GM19397 (cell line): ENCODE measurements around the gene CNGB1.
"Not testable (repeated sequence)": the region's sequence is repeated elsewhere in the genome, so short reads cannot be mapped to it uniquely, and the experiment has no call there.

Experiments used
- ATAC-seq: cut with Tn5 transposase; IDR thresholded peaks from one replicate; pipeline ENCODE4 v1.9.1; 2021; ENCODE audit warnings: mild to moderate bottlenecking, moderate library complexity; ENCODE audit not compliant: unreplicated experiment

The CNGB1 gene

GRCh38 chr16:57956270-57956808 is 14.6 kb downstream of the CNGB1 start:
- ATAC-seq: no peak

DNA sequence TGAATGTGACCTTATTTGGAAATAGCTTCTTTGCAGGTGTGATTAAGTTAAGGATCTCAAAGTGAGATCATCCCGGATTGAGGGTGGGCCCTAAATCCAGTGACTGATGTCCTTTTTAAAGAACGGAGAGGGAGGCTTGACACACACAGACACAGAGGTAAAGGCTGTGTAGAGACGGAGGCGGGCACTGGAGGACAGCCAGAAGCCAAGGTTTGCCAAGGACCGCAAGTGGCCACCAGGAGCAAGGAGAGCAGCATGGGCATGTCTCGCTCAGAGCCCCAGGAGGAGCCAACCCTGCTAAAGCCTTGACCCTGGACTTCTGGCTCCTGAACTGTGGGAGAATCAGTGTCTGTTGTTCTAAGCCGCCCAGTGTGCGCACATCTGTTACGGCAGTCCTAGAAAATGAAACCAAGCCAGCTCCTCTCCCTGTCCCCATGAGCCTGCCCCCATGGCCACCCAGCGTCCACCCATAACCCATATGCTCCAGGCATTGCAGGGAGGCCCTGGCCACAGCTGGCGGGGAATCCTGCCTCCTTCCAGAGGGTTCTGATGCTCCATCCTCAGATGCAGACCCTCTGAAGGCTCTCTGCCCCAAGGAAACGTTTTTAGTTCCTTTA is 15.2 kb downstream of the CNGB1 start:
- ATAC-seq: no peak

DNA sequence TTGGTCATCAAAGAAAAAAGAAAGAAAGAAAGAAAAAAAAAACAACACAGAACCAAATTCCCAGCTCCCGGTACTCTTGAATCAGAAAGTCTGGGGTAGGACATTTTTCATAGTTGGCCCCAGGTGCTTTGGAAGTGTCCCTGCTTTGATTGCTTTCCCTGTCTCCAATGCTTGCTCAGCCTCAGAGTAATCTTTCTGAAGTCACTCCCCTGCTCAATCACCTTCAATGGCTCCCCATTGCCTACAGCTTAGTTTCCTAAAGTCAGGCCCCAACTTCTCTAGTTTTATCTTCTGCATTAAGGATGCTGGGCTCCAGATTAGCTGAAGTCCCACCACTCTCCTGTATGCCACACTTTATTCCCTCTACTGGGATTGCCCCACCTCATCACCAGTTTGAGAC is 17.1 kb downstream of the CNGB1 start:
- no peak for ATAC-seq

- no peak for ATAC-seq
Measured at GRCh38 chr16:57952909-57953308, 18.0 kb downstream of the CNGB1 start.

- ATAC-seq: no peak
Measured at GRCh38 chr16:57951204-57951960, 19.5 kb downstream of the CNGB1 start.

- no peak for ATAC-seq
Measured at GRCh38 chr16:57950382-57950781, 20.5 kb downstream of the CNGB1 start.

DNA sequence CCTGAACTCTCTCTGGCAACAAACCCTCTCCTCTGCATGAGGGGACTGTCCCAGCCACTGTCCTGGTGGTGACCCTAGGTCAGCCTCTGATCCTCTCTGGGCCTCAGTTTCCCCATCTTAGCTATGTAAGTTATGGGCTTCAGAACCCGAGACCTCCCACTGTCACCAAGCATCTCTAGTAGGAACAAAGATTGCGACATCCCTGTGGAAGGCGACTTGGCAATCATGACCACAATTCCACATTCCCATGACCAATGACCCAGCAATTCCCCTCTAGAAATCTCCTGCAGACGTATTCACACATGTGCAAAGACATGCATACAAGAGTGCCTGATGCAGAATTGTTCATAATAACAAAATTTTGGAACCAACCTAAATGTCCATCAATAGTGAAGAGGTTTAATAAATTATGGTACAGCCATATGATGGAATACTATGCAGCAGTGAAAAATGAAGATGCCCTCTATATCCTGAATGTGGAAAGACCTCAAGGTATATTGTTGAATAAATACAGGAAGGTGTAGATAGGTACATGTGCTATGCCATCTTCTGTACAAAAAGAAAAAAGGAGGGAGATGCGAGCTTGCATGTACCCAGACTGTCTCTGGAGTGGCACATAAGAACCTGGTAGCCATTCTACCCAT is 21.2 kb downstream of the CNGB1 start:
- no peak for ATAC-seq

- no peak for ATAC-seq
Measured at GRCh38 chr16:57949013-57949412, 21.9 kb downstream of the CNGB1 start.

- no peak for ATAC-seq
Measured at GRCh38 chr16:57948027-57948426, 22.9 kb downstream of the CNGB1 start.

- no peak for ATAC-seq
Measured at GRCh38 chr16:57947261-57947660, 23.7 kb downstream of the CNGB1 start.

- no peak for ATAC-seq
Measured at GRCh38 chr16:57946181-57946801, 24.6 kb downstream of the CNGB1 start.

DNA sequence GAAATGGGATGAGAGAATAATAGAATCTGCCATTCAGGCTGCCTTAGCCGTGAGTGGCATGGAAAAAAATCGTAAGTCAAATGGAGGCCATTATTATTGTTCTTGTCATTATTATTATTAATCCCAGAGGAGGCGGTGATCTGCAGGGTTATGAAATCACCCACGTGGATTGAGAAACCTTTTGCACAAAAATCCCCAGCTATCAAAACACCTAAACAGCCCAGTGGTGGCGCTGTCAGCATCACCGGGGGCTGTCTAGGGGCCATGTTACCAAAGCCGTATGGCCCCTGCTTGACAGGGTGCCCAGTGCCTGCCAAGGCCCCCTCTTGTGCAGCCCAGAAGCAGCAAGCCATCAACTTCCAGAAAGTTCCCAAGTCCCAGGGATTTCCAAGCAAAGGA is 25.2 kb downstream of the CNGB1 start:
- ATAC-seq: no peak

GRCh38 chr16:57944970-57945739 is 25.8 kb downstream of the CNGB1 start:
- ATAC-seq: no peak

- ATAC-seq: not testable (repeated sequence)
Measured at GRCh38 chr16:57943381-57943780, 27.5 kb downstream of the CNGB1 start.

- ATAC-seq: not testable (repeated sequence)
Measured at GRCh38 chr16:57941901-57942300, 29.0 kb downstream of the CNGB1 start.

DNA sequence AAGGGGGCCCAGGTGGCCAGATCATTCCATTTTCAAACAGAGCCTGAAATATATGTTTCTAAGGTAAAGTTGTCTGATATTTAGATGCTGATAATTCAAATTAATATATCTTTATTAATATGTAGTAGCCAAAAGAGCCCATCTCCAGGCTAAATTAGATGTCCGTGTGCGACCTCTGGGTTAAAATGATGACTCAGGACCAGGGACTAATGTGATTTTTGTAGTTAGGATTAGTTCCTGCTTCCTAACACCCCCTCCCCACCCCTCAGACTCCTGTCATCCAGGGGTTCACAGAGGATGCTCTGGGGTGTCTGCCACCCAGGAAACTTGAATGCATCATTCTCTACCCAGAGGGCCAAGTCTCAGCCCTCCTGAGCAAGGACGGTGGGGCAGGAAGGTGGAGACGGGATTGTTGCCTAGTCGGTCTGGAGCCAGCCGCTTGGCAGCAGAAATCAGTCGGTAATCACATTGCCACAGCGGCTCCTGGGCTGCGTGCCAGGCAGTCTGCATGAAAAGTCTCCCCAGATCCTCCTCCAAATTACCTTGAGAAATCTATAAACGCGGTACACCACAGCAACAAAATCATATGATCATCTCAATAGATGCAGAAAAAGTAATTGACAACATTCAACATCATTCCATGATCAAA is 29.8 kb downstream of the CNGB1 start:
- ATAC-seq: no peak

DNA sequence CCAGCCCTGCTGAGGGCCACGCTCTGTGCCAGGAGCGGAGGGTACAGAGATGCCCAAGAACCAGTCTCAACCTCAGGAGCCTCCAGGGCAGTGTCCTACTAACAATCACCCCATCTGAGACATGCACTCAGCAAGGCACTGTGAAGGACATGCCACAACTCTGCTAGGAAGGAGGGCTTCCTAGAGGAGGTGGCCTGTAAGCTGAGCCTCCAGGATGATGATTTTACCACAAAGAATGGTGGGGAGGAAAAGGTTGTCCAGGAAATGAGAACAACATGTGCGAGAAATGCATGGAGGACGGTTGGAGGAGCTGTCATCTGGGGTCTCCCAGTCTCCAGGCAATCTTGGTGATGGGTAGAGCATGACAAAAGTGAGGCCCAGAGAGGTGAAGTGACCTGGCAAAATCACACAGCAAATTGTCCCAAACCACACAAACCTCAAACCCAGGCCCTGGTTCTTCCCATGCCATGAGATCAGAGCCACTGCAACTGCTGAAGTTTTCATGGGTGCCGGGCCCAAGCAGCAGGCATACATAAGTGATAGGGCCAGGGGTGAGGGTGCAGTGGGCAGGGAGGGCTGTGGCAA is 30.5 kb downstream of the CNGB1 start:
- no peak for ATAC-seq

- ATAC-seq: no peak
Measured at GRCh38 chr16:57939872-57940224, 31.1 kb downstream of the CNGB1 start.

GRCh38 chr16:57938936-57939871 is 31.7 kb downstream of the CNGB1 start:
- no peak for ATAC-seq
